ENCODE data around the gene JAZF1. TPM values are rescaled to one million over a fixed set of nuclear protein-coding genes. Genes with fewer than 3 reads are reported as not detected.

The JAZF1 gene
- total and polyA plus RNA-seq, 9 of the 15 experiments (the other 6 are each of a cell fraction or from before 2014, with no cell fraction given) = 0.04 to 0.64 (median 0.11) TPM; not detected in 3

DNA sequence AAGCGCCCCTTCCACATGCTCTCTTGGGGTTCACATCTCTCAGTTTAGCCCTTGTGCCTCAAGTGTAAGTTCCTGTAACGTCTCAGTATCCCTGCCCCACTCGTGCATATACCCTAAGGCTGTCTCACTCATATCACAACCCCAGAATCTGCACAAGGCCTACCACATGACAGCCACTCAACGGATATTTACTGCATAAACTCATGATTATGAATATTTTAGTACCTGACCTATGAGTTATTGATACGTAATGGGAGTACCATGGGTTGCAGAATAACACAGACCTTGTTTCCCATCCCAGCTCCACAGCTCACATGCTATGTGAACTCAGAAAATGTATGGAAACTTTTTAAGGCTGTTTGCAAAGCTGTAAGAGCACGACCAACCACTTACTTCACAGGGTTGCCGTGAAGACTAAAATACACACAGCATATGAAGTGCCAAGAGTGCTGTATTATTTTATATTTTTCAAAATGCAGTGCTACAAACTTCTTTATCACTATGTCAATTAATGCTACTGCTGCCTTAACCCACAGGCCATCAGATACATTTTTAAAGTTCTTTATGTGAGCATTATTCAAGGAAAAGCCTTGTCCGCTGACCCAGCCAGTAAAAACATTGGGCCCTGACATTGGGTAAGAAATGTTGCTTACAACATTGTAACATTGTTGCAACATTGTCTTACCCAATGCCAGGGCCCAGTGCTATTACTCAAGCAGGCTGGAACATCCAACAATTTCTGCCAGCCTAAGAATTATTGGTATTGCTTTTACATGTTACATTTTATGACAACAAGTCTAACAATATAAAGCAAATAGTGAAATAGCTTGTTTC is 97.2 kb downstream of the JAZF1 start:
- POLR2A ChIA-PET = no interaction called here
- H3K79me2 ChIP-seq (ENCODE audit: control insufficient read depth, insufficient read depth, low read length) = no peaks in the 10 kb centered on the region
- 0% methylated on average over 8 of the region's 8 CpGs for WGBS (ENCODE audit: insufficient coverage, low coverage, missing lambda C conversion rate)
- intact Hi-C loops (cut with micrococcal nuclease) (no loop called here), in situ Hi-C loops (cut with MboI) (no loop called here)
- H2AFZ ChIP-seq (ENCODE audit: low read depth, low read length) = no peak overlapping the region
- ATAC-seq (no peak), FAIRE-seq (no peak), DNase-seq (ENCODE audit: extremely low read depth in 1 of 4, low spot score in 3 of 4) (no peak)
- TF ChIP-seq, protein P1, sequence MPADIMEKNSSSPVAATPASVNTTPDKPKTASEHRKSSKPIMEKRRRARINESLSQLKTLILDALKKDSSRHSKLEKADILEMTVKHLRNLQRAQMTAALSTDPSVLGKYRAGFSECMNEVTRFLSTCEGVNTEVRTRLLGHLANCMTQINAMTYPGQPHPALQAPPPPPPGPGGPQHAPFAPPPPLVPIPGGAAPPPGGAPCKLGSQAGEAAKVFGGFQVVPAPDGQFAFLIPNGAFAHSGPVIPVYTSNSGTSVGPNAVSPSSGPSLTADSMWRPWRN (IDR thresholded peaks at IDR 0.05; ENCODE audit: low read depth) = no peak
- TF ChIP-seq, protein P2, sequence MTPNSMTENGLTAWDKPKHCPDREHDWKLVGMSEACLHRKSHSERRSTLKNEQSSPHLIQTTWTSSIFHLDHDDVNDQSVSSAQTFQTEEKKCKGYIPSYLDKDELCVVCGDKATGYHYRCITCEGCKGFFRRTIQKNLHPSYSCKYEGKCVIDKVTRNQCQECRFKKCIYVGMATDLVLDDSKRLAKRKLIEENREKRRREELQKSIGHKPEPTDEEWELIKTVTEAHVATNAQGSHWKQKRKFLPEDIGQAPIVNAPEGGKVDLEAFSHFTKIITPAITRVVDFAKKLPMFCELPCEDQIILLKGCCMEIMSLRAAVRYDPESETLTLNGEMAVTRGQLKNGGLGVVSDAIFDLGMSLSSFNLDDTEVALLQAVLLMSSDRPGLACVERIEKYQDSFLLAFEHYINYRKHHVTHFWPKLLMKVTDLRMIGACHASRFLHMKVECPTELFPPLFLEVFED (CRISPR knock-in tag; conservative IDR thresholded peaks at IDR 0.05) = no peak
- TF ChIP-seq ARHGAP35 (IDR thresholded peaks at IDR 0.05; ENCODE audit: partially characterized antibody) (no peak), POLR2H (tag; IDR thresholded peaks at IDR 0.05; ENCODE audit: low read depth) (no peak), MYNN (IDR thresholded peaks at IDR 0.05) (no peak), MYNN (CRISPR knock-in tag; IDR thresholded peaks at IDR 0.05) (no peak), HDAC1 (IDR thresholded peaks at IDR 0.05) (no peak), TFAM (CRISPR knock-in tag; conservative IDR thresholded peaks at IDR 0.05) (no peak)
- CTCF ChIA-PET (ENCODE audit: low intra/inter-chr PET ratio) = no interaction called here
- H3K27ac ChIP-seq (ENCODE audit: extremely low read depth, low read depth, low read length) = no peak overlapping the region
- H3K36me3 ChIP-seq (ENCODE audit: control insufficient read depth, insufficient read depth, low read length) = no peaks in the 10 kb centered on the region
- no peaks in the 10 kb centered on the region for H3K4me1 ChIP-seq (replicated peaks in 1 of 2; ENCODE audit: control insufficient read depth in 2 of 2, insufficient read depth in 2 of 2, low read length in 2 of 2)
- no peak overlapping the region for H3K9ac ChIP-seq (ENCODE audit: insufficient read depth in 1 of 2, low read depth in 2 of 2, low read length in 2 of 2)
- no peaks in the 10 kb centered on the region for H4K20me1 ChIP-seq (replicated peaks; ENCODE audit: control insufficient read depth, insufficient read depth, low read length)
- H3K9me3 ChIP-seq (replicated peaks; ENCODE audit: control insufficient read depth, insufficient read depth, low read depth, low read length) = no peaks in the 10 kb centered on the region
- H3K4me3 ChIP-seq = no peak overlapping the region
- peaks cover 0 to 18% of the 10 kb centered on the region in 2 experiments; a peak in 2 of 5 replicates for H3K27me3 ChIP-seq (ENCODE audit: control insufficient read depth in 2 of 2, insufficient read depth in 2 of 2, low read length in 2 of 2)
- no peak overlapping the region for H3K4me2 ChIP-seq (ENCODE audit: insufficient read depth, low read length)
- BruUV-seq (replicated peaks) = no TSS peak
- no peaks in the 10 kb centered on the region for H3K9me1 ChIP-seq (ENCODE audit: control insufficient read depth, insufficient read depth, low read length)

Data from K562 (cell line).